Lower lobe of right lung (tissue), 2 donors: ENCODE measurements around the gene GCDH. TPM values are rescaled to one million over a fixed set of nuclear protein-coding genes. Genes with fewer than 3 reads are reported as not detected.

Experiments
- ATAC-seq, 2 donors: fragments of 200-7000 bp; cut with Tn5 transposase; one replicate each; pipeline ENCODE4 v1.9.1; 2020 to 2022; ENCODE audit warnings: mild to moderate bottlenecking in 2 of 2, moderate library complexity in 2 of 2
- DNase-seq: peaks from one replicate; pipeline ENCODE4 v3.0.0-alpha.2; 2020
- H3K27ac ChIP-seq: fragments of 200-600 bp; one replicate; pipeline ENCODE4 v1.8.0; 2022
- H3K27me3 ChIP-seq: fragments of 200-600 bp; one replicate; pipeline ENCODE4 v1.8.0; 2022; ENCODE audit warnings: low read depth
- H3K36me3 ChIP-seq: fragments of 200-600 bp; one replicate; pipeline ENCODE4 v1.8.0; 2022; ENCODE audit warnings: mild to moderate bottlenecking
- H3K4me1 ChIP-seq: fragments of 200-600 bp; one replicate; pipeline ENCODE4 v1.8.0; 2022
- H3K4me3 ChIP-seq: fragments of 200-600 bp; one replicate; pipeline ENCODE4 v1.8.0; 2022; ENCODE audit warnings: mild to moderate bottlenecking
- H3K9me3 ChIP-seq: fragments of 200-600 bp; one replicate; pipeline ENCODE4 v1.8.0; 2022
- intact Hi-C: fragments of 100-400 bp; cut with DNase I; formaldehyde crosslinking; loops from one replicate; pipeline ENCODE4 v1.11.0; 2022
- total RNA-seq: library from RNA; stranded (reverse); fragmentation: NEBNext Ultra II Directional; extraction: Animal tissue kit (Norgen Biotek cat#: 25700); gene quantifications from one replicate; pipeline ENCODE4 v1.2.1, GENCODE V29; 2021
- TF ChIP-seq, protein P1 (sequence below): fragments of 200-600 bp; IDR thresholded peaks from one replicate; pipeline ENCODE4 v1.8.0; 2022; ENCODE audit warnings: antibody characterized with exemption, mild to moderate bottlenecking
- donor health status: DM: no; HTN: yes; CAD: no; lungs with severe emphysema.

GCDH gene
- total RNA-seq, 1 donor from 2014 or later, result 23.9 TPM

DNA sequence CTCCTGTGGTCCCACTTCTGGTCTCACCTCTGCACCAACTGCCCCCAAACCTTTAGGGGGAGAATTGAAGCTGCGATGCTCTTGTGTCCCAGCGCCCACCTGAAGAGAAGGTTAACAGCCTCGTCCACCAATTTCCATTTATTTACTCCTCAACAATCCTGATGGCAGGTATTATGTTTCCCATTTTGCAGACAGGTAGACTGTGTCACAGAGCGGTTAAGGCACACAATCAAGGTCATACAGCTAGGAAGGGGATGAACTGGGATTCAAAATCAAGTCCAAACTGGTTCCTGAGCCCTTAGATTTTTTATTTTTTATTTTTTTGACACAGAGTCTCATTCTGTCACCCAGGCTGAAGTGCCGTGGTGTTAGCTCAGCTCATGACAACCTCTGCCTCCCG is 15.9 kb upstream of the GCDH start:
- H3K4me1 ChIP-seq, result peaks cover 6% of the 10 kb centered on the region
- H3K36me3 ChIP-seq, result peaks cover 40% of the 10 kb centered on the region
- no peaks in the 10 kb centered on the region for H3K9me3 ChIP-seq
- ATAC-seq, result no peak
- no peak overlapping the region for H3K27ac ChIP-seq
- DNase-seq, result no peak
- TF ChIP-seq, protein P1, sequence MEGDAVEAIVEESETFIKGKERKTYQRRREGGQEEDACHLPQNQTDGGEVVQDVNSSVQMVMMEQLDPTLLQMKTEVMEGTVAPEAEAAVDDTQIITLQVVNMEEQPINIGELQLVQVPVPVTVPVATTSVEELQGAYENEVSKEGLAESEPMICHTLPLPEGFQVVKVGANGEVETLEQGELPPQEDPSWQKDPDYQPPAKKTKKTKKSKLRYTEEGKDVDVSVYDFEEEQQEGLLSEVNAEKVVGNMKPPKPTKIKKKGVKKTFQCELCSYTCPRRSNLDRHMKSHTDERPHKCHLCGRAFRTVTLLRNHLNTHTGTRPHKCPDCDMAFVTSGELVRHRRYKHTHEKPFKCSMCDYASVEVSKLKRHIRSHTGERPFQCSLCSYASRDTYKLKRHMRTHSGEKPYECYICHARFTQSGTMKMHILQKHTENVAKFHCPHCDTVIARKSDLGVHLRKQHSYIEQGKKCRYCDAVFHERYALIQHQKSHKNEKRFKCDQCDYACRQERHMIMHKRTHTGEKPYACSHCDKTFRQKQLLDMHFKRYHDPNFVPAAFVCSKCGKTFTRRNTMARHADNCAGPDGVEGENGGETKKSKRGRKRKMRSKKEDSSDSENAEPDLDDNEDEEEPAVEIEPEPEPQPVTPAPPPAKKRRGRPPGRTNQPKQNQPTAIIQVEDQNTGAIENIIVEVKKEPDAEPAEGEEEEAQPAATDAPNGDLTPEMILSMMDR, result no peak
- H3K4me3 ChIP-seq, result no peak overlapping the region
- H3K27me3 ChIP-seq, result no peaks in the 10 kb centered on the region
- intact Hi-C loops, result no loop called here

- Histone ChIP-seq H3K27ac (peak overlapping the region; percentile 95), H3K27me3 (peaks cover 10% of the 10 kb centered on the region), H3K4me3 (peak overlapping the region; percentile 84), H3K36me3 (peaks cover 29% of the 10 kb centered on the region), H3K9me3 (no peaks in the 10 kb centered on the region), H3K4me1 (peaks cover 33% of the 10 kb centered on the region)
- DNase-seq (peak; percentile 74), ATAC-seq (peak; percentile 29 to 49)
- TF ChIP-seq, protein P1, result no peak
- intact Hi-C loops, result no loop called here
Observed at GRCh38 chr19:12880551-12881171, 10.3 kb upstream of the GCDH start.

DNA sequence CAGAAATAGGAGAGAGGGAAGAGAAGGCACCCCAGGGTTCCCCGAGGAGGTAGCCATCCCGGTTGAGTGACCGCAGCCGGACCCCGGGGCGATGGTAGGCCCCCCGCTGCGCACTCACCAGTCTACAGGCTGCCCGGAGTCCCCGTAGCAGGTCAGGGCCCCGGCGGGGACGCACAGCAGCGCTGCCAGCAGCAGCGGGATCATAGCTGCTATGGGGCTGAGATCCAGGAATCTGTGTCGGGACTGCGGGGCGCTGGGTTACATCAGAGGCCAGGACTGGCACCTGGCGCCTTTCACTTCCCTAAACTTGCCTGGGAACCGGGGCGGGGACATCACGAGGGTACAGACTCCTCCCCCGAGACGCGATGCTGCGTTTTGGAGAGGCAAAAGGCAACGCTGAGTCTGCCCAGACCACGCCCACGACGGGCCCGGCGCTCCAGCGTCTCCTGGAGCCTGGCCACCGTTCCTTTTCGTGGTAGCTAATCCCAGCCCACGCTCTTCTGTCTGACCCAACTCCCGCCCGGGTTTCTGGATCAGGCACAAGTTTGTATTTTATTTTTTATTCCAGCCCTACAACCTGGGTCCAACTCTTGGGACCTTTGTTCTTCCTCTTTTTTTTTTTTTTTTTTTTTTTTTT is 9.7 kb upstream of the GCDH start, which contains the start of gene DNASE2:
Gene DNASE2 (minus strand): TSS at position 278 of the 637 bp plus-strand sequence. CDS start 74 bp downstream, at position 204.
- H3K4me1 ChIP-seq, result peaks cover 38% of the 10 kb centered on the region

DNA sequence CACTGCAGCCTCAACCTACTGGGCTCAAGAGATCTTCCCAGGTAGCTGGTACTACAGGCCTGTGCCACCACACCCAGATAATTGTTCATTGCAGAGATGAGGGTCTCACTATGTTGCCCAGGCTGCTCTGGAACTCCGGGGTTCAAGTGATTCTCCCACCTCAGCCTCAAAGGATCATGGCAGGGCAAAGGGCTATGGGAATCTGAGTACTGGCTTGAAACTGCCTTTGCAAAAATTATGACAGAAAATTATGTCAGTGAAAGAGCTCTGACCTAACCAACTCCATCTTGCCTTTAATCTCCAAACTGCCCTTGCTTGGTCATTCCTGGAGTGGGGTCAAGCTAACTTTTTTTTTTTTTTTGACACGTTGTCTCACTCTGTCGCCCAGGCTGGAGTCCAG is 8.4 kb upstream of the GCDH start:
- peak overlapping the region; percentile 95 for H3K27ac ChIP-seq
- H3K36me3 ChIP-seq, result peaks cover 12% of the 10 kb centered on the region
- H3K27me3 ChIP-seq, result peaks cover 15% of the 10 kb centered on the region
- H3K9me3 ChIP-seq, result no peaks in the 10 kb centered on the region
- TF ChIP-seq, protein P1, result no peak
- no peak for DNase-seq
- intact Hi-C loops, result no loop called here
- no peak overlapping the region for H3K4me3 ChIP-seq
- ATAC-seq, result no peak
- peaks cover 38% of the 10 kb centered on the region for H3K4me1 ChIP-seq

More for the DNA sequence above, 9.7 kb upstream of the GCDH start, which contains the start of gene DNASE2:
- Histone ChIP-seq H3K4me3 (peak within 1 kb of the TSS; percentile 84), H3K27ac (peak within 1 kb of the TSS; percentile 95), H3K27me3 (peaks cover 15% of the 10 kb centered on the region), H3K9me3 (no peaks in the 10 kb centered on the region), H3K36me3 (peaks cover 23% of the 10 kb centered on the region)
- peak; percentile 99 for DNase-seq
- peak; percentile 94 to 95 for ATAC-seq
- intact Hi-C loops, result no loop called here
- TF ChIP-seq, protein P1, result no peak

GRCh38 chr19:12884202-12884601 is 6.8 kb upstream of the GCDH start:
- TF ChIP-seq, protein P1, result no peak
- DNase-seq (no peak), ATAC-seq (no peak)
- no peak overlapping the region for H3K4me3 ChIP-seq
- no peak overlapping the region for H3K27ac ChIP-seq
- H3K9me3 ChIP-seq, result no peaks in the 10 kb centered on the region
- intact Hi-C loops, result no loop called here
- H3K36me3 ChIP-seq, result no peaks in the 10 kb centered on the region
- H3K27me3 ChIP-seq, result peaks cover 15% of the 10 kb centered on the region
- H3K4me1 ChIP-seq, result peaks cover 38% of the 10 kb centered on the region
